HepG2 (cell line): ENCODE data around the gene HAPLN2. TPM values are rescaled to one million over a fixed set of nuclear protein-coding genes. Genes with fewer than 3 reads are reported as not detected.

Experiments used
- ARNTL ChIP-seq: sonication (generic); formaldehyde crosslinking; IDR thresholded peaks from 2 replicates; pipeline ENCODE4 v1.4.0; 2020; ENCODE audit warnings: mild to moderate bottlenecking, missing genetic modification reagents
- CREM ChIP-seq, 2 experiments: sonication (generic) in 1 of 2; formaldehyde crosslinking in 1 of 2; IDR thresholded peaks; 2 replicates each; pipeline versions ENCODE4 v1.4.0 to v1.6.1; 2016 to 2020; ENCODE audit warnings: antibody characterized with exemption in 1 of 2, mild to moderate bottlenecking in 1 of 2, missing genetic modification reagents in 1 of 2
- HNF4G ChIP-seq, 2 experiments: sonication (generic) in 1 of 2; formaldehyde crosslinking in 1 of 2; IDR thresholded peaks; 2 replicates each; pipeline versions ENCODE4 v1.4.0 to v1.6.1; 2011 to 2020; ENCODE audit warnings: borderline replicate concordance in 2 of 2, low read depth in 2 of 2, mild to moderate bottlenecking in 2 of 2, low read length in 1 of 2, missing genetic modification reagents in 1 of 2, moderate library complexity in 1 of 2
- NR2F6 ChIP-seq, 2 experiments: IDR thresholded peaks; 2 replicates each; pipeline ENCODE4 v1.6.1; 2016; ENCODE audit warnings: antibody characterized with exemption in 1 of 2, mild to moderate bottlenecking in 1 of 2
- PATZ1 ChIP-seq: sonication (generic); formaldehyde crosslinking; IDR thresholded peaks from 2 replicates; pipeline ENCODE4 v1.4.0; 2020; ENCODE audit warnings: missing genetic modification reagents
- PHF21A ChIP-seq: sonication (generic); formaldehyde crosslinking; IDR thresholded peaks from 2 replicates; pipeline ENCODE4 v1.5.0; 2020; ENCODE audit warnings: mild to moderate bottlenecking, missing genetic modification reagents
- RBFOX2 ChIP-seq: fragments of 200-400 bp; formaldehyde crosslinking; IDR thresholded peaks from 2 replicates; pipeline ENCODE4 v1.6.1; 2017; ENCODE audit warnings: low read depth, mild to moderate bottlenecking, low read length
- SP140L ChIP-seq: sonication (generic); formaldehyde crosslinking; IDR thresholded peaks from 2 replicates; pipeline ENCODE4 v1.4.0; 2020; ENCODE audit warnings: missing genetic modification reagents, borderline replicate concordance
- SP5 ChIP-seq: IDR thresholded peaks from 2 replicates; pipeline ENCODE4 v1.6.1; 2016; ENCODE audit warnings: low read depth, borderline replicate concordance
- USF2 ChIP-seq, 2 experiments: sonication (generic) in 1 of 2; formaldehyde crosslinking in 1 of 2; IDR thresholded peaks; 2 replicates each; pipeline versions ENCODE4 v1.5.1 to v1.6.1; 2011 to 2020; ENCODE audit warnings: borderline replicate concordance in 1 of 2, low read depth in 1 of 2, low read length in 1 of 2, mild to moderate bottlenecking in 1 of 2, missing genetic modification reagents in 1 of 2, moderate library complexity in 1 of 2
- ZNF20 ChIP-seq: sonication (generic); formaldehyde crosslinking; IDR thresholded peaks from 2 replicates; pipeline ENCODE4 v1.4.0; 2020; ENCODE audit warnings: mild to moderate bottlenecking, moderate library complexity, missing genetic modification reagents
- ZNF281 ChIP-seq: sonication (generic); formaldehyde crosslinking; IDR thresholded peaks from 2 replicates; pipeline ENCODE4 v1.4.0; 2020; ENCODE audit warnings: missing genetic modification reagents, borderline replicate concordance
- polyA plus RNA-seq, 8 experiments: library from polyadenylated mRNA; depleted of rRNA in 3 of 8; stranded (reverse) in 7 of 8; unstranded in 1 of 8; fragments of >200 nt; fragmentation: Illumina TruSeq in 4 of 8; extraction: Trizol in 4 of 8; gene quantifications; 2 replicates each; pipeline versions ENCODE4 v1.2.1 to v1.2.3, GENCODE V29; 2011 to 2016; ENCODE audit warnings: low read depth in 4 of 8, missing spikeins in 1 of 8, mixed read lengths in 1 of 8; ENCODE audit not compliant: insufficient read depth in 1 of 8
- total RNA-seq, 5 experiments: library from RNA; depleted of rRNA; stranded (reverse); fragments of >200 nt; fragmentation: Illumina TruSeq; extraction: Trizol; gene quantifications; 2 replicates each; pipeline ENCODE4 v1.2.3, GENCODE V29; 2016; ENCODE audit warnings: low read depth in 1 of 5
- TF ChIP-seq, protein P1 (sequence below): sonication (generic); formaldehyde crosslinking; IDR thresholded peaks from 2 replicates; pipeline ENCODE4 v1.4.0; 2020; ENCODE audit warnings: missing genetic modification reagents

HAPLN2 gene
- total and polyA plus RNA-seq, 2 of the 13 experiments (the other 11 are each of a cell fraction or from before 2014, with no cell fraction given), result not detected

DNA sequence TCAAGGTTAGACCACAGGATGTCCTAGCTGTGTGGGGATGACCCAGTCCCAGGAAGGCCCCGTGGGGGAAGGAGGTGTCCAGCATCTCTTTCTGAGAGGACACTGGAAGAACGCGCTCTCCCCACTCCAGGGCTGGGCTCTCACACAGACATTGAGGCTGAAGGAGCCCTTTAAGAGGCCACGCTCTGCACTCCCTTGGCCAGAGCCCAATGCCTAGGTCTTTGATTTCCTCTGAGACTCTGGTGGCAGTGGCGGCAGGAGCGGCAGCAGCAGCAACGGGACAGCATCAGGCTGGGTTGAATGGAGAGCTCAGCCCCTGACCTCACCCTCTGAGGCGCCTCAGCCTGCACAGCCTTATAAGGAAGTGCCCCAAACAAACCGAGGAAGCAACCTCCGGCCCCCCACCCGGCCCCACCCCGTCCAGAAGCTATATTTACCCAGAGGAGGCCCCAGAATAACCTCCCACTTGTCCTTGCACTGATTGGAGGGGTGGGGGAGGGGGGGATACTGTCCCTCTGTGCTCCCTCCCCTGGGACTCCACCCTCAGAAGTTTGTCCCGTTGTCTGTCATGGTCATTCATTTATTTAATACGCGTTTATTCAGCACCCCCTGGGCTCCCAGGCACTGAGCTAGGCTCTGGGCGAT is 45.7 kb downstream of the HAPLN2 start (continued):
- TF ChIP-seq HNF4G (IDR thresholded peaks at IDR 0.05; ENCODE audit: borderline replicate concordance, low read depth, low read length) (0 out of 2 replicates have a peak, but pooled peaks have one; percentile 5), HNF4G (CRISPR knock-in tag; IDR thresholded peaks at IDR 0.05; ENCODE audit: borderline replicate concordance, low read depth) (no peak), USF2 (IDR thresholded peaks at IDR 0.05; ENCODE audit: low read depth, low read length) (no peak), USF2 (CRISPR knock-in tag; IDR thresholded peaks at IDR 0.05; ENCODE audit: borderline replicate concordance) (peak; percentile 54; the same call in 1 of the 2 replicates), SP140L (CRISPR knock-in tag) (no peak), PHF21A (CRISPR knock-in tag) (peak; percentile 90), ZNF20 (no peak), RBFOX2 (0 out of 2 replicates have a peak, but pooled peaks have one; percentile 19), SP5 (CRISPR knock-in tag) (0 out of 2 replicates have a peak, but pooled peaks have one; percentile 19), ZNF281 (peak; percentile 53; the same call in 1 of the 2 replicates), CREM (IDR thresholded peaks at IDR 0.05) (peak; percentile 44; the same call in 1 of the 2 replicates), CREM (CRISPR knock-in tag; IDR thresholded peaks at IDR 0.05) (no peak), ARNTL (CRISPR knock-in tag) (no peak), PATZ1 (CRISPR knock-in tag) (peak; percentile 84), NR2F6 (IDR thresholded peaks at IDR 0.05) (peak; percentile 35; the same call in 1 of the 2 replicates), NR2F6 (CRISPR knock-in tag; IDR thresholded peaks at IDR 0.05) (no peak; the same call in 1 of the 2 replicates)
- TF ChIP-seq, protein P1, sequence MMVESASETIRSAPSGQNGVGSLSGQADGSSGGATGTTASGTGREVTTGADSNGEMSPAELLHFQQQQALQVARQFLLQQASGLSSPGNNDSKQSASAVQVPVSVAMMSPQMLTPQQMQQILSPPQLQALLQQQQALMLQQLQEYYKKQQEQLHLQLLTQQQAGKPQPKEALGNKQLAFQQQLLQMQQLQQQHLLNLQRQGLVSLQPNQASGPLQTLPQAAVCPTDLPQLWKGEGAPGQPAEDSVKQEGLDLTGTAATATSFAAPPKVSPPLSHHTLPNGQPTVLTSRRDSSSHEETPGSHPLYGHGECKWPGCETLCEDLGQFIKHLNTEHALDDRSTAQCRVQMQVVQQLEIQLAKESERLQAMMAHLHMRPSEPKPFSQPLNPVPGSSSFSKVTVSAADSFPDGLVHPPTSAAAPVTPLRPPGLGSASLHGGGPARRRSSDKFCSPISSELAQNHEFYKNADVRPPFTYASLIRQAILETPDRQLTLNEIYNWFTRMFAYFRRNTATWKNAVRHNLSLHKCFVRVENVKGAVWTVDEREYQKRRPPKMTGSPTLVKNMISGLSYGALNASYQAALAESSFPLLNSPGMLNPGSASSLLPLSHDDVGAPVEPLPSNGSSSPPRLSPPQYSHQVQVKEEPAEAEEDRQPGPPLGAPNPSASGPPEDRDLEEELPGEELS, result no peak
